ENCODE measurements around the gene GRIK4.
A peak's percentile ranks its signal among the peaks of the same experiment; 100 is the strongest.
"Not testable (repeated sequence)": the region's sequence is repeated elsewhere in the genome, so short reads cannot be mapped to it uniquely, and the experiment has no call there.

Gene GRIK4

DNA sequence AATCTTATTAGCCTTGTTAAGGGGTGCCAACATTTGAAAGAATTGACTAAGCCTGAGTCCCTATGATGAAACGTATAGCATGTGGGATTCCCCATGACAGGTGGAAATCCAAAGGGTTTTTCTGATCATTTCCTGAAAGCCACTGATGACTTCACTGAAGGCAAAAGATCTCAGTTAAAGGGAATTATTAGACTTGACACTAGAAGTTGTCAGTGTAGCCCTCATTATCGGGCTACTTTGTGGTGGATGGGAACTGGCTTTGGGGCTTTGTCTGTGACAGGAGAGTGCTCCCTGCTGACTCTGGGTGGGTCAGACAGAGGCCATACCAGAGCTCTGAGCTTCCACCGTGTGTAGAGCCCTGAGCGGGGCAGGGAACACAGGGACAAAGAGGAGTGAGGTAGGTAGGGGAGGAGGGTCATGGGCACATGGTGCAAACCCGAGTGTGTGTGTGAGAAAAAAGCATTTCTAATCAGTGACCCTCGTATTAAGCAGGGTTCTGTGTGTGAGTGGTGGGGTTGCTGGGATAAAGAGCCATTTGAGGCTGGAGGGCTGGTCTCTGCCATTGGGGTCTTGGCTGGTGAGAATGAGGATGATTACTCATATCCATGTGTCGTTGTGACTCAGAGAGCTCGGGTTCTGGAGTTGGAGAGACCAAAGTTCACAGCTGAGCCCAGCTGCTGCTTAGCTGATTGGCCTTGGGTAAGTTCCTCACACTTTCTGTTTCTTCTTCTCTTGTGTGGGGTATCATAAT lies 101.1 kb downstream of the GRIK4 start:
- DNase-seq = no peak

DNA sequence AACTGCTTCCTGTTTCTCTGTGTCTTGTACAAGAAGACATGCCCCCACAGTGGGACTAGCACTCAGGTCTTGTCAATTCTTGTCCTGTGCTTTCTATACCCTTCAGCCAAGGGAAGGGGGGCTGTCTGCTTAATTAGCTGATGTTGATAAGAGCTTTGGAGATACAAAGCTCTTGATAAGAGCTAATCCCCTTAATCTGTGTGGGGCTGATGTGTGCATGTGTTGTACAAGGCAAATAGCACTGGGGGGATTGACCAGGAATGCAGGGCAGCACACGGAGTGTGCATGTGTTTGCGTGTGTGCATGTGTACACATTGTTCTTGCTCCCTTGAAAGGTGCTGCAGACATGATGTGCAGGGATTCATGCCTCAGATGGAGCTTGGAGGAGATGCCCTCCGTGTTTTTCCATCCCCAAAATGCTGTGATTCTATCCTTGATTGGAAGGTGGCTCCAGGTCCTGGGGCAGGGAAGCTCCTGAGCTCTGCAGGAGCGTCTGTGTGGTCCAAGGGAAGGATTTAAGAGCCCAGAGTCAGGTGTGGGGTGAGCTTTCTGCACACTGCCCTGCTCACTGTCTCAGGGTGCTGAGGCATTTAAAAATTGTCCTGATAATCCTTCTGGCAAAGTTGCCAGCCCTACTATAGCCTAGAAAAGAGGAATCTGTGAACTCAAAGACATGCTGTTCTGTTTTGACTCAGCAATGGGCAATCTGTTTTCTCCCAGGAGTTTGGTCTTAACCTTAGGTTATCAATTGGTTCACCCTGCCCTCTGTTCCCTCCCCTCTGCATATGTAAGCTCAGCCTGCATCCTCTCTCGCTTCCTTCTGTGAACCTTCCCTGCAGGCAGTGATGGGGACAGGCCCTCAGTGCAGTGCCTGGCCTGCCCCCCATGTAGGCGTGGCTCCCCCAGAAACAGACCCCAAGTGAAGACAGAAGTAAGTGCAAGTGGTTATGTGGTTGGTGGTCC lies 102.0 kb downstream of the GRIK4 start:
- DNase-seq = no peak

DNA sequence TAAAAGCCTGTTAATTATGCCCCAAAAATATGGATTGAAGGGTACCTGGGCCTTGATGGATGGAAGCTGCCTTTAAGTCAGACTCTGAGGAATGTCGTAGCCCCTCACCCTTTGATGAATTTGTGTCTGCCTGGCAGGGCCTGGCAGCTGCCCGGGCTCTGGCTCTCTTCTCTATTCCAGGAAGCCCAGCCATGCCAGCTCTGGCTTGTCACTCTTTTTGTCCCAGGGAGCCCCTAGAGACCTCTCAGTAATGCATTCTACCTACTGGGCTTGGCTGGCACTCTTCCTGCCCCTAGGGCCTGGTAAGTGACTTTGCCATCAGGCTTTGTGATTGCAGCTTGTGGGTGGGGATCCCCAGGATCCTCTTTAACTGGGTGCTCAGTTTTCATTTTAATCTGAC lies 103.8 kb downstream of the GRIK4 start:
- DNase-seq = no peak

DNA sequence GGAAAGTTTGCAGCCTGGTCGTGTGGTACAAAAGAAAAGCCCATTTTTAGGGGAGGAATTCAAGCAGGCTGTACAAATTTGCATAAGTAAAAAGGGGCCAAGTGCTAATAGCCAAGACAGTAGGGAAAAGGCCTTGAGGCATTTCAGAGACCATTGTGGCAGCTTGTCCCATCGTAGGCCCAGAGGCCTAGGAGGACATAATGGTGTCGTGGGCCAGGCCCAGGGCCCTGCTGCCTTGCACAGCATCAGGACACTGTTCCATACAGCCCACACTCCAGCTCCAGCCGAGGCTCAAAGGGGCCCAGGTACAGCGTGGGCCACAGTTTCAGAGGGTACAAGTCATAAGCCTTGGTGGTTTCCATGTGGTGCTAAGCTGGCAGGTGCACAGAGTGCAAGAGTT lies 106.9 kb downstream of the GRIK4 start:
- no peak for DNase-seq

DNA sequence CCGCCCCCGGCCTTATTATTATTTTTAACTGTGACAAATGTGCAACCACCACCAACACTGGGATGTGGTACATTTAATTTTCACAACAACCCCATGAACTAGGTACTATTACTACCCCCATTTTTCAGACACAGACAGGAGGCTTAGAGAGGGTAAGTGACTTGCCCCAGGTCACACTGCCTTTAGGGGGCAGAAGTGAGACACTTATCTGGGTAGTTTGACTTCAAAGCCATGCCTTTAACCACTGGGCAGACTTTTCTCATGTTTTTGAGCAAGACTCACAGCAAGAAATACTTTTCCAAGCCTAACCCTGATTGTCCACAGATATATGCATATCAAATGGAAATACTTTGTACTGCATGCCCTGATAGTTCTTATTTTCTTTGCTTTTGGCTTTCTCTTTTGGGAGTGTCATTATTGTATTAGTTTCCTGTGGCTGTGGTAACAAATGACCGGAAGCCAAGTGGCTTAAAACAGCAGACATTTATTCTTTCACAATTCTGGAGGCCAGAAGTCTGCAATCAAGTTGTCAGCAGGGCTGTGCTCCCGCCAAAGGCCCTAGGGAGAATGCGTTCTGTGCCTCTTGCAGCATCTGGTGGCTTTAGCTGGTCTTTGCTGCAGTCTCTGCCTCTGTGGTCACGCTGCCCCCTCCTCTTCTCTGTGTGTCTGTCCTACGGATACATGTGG lies 110.8 kb downstream of the GRIK4 start:
- peak; percentile 8 for DNase-seq

DNA sequence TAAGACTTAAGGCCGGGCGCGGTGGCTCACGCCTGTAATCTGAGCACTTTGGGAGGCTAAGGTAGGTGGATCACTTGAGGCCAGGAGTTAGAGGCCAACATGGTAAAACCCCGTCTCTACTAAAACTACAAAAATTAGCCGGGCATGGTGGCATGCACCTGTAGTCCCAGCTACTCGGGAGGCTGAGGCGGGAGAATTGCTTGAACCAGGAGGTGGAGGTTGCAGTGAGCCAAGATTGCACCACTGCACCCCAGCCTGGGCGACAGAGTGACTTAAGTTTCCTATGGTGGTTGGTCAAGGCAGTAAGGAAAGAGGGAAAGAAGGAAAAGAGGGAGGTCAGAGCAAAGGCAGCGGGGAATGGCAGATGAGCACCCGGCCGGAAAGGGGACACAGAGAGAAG lies 113.4 kb downstream of the GRIK4 start:
- not testable (repeated sequence) for DNase-seq

DNA sequence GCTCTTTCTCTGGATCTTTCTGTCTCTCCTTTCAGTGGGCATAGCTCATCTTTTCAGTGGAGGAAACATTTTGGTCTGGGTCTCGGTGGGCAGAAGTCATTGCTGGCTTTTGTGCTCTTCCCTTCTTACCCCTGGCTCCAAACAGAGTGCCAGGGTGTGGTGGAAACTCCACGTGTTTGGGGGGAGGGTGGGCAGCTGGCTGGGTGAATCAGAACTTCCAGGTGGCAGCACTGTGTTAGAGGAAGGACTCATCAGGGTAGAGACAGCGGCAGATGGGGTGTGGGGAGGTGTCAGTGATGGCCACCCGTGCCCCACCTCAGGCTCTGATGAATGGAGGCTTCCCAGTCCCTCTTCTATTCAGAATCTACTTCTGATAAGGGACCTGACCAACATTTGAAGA lies 114.0 kb downstream of the GRIK4 start:
- no peak for DNase-seq

DNA sequence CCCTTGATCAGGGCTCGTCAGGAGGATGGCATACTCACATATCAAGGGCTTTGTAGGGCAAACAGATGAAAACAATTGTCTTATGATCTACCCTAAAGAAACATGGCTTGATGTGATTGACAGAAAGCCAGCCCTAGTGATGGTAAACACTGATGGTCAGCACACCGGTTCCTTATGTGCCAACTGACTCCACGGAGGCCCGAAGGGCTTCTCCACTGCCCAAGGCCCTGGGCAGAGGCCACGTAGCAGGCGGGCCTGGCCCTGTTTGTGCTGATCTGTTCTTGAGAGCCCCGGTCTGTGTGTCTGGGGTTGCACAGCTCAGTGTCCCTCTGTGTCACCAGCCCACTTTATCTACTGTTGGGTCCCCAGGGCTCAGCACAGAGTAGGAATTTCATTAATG lies 115.2 kb downstream of the GRIK4 start:
- no peak for DNase-seq

DNA sequence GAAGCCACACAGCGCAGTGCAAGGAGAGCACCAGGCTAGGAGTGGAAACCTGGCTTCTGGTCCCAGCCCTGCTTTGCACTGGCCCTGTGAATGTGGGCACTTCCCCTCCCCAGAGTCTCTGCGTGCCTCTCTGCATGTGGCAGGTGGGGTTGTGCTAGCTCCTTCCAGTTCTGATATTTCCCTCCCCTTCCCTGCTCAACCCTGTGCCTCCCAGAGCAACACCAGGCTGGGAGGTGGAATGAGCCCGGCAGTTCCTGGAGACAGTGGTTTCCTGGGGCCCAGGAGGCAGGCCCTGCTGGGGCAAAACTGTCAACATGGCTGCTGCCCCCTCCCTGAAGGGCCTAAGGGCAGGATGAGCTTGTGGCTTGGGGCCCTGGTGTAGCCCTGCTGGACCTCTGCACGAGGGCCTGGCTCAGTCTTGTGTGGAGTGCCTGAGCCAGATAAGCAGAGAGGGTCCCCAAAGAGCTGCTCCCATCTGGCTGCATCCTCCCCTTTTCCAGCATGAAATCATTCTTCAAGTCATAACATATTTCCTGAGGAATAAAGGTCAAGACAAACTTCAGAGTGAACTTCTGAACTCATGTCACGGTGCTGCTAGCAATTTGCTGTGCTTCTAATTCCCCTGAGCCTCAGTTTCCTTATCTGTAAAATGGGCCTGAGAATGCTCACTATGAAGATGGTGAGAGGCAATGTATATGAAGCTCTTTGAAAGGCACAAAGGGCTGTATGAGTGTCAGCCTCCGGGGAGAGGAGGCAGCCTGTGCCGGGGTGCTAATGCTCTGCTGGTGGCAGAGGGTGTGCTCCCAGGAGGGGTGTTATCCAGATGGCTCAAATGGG lies 116.0 kb downstream of the GRIK4 start:
- no peak for DNase-seq

DNA sequence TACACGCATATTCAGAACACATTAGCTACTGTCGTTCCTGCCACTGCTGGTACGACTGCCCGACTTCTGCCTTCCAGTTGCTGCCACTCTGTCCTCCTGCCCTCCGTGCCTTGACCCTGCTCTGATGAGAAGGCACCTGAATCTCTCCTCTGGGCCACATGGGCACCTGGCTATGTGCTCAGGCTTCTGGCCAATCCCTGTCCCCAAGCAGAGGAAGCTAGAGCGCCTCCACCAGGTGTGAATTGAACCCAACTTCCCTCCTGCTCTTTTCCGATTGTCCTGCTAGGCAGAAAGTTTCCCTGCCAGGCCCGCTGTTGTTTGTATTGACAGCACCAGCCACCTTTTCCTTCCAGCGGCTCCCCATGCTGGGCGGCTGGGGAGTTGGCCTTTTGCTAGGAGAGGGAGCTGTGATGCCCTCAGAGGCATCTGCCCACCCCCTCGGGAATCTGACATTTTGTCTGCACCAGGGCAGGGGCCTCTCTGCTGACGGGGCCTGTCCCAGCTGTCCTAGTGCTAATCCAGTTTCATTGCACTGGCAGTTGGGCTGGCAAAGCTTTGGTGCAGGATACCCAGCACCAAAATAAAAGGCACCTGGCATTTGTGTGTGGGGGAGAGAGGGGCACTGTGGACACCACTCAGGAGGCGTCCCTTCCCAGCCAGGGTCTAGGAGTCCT lies 118.0 kb downstream of the GRIK4 start:
- DNase-seq = no peak

DNA sequence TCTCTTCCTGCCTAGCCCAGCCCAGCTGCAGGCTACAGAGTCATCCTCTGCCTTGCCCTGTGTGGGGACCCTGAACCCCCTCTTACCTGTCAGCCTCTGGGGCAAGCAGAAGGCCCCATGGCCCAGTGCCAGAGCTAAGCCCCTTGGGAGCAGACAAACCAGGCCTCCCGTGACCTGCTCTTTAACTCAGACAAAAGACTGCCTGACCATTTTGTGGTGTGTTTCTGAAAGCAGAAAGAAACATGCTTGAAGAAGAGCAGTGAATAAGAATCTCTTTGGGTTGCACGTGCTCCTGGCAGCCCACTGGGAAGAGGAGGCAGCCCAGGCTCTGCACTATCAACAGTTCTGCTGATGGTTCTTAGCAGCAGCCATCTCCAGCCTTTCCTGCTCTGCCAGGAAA lies 118.6 kb downstream of the GRIK4 start:
- no peak for DNase-seq

DNA sequence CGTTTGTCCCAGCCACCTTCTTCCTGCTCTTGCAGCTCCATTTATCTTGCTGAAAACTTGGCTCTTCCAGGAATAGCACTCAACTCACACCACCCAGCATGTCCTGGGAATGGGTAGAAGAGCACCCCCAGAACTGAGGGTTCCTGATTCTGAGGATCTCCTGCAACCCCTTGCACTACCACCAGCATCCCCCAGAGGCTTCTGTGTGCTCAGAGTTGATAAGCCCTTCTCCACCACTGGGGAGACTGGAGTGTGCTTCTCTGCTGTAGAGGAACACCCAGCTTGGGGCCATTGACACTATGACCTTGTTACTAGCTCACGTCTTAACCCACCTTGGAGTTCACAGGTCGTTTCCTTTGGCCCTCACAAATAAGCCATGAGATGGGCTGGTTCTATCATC lies 121.0 kb downstream of the GRIK4 start:
- DNase-seq = peak; percentile 9

DNA sequence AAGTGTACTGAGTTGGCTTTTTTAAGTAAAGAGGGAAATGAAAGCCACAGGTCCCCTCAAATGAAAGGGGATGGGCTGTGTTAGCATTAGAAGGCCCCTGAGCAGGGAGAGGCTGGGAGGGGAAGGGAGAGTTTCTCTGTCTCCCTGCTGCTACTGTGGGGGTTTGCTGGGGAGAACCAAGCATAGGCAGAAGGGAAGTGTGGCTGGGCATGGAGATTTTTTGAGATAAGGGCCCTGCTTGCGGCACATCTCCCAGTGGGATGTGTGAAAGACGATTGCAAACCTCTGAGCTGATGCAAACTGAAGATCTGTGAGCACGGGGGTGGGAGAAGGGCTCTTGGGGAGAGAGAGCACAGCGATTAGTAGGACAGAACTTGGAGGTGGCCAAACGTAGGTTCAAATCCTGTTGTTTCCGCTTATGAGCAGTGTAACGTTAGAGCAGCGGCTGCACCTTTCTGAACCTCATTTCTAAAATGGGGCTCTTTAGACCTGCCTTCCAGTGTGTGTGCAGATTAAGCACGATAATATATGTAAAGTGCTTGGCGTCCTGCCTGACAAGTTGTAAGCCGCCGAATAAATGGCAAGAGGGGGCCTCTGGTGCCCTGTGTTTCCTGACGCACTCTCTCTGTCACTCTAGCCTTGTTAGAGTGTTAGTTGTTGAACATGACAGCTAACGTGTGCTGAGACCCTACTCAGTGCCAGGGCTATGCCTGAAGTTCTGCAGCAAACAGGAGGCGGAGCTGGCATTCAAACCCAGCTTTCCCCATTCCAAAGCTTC lies 122.3 kb downstream of the GRIK4 start:
- no peak for DNase-seq

DNA sequence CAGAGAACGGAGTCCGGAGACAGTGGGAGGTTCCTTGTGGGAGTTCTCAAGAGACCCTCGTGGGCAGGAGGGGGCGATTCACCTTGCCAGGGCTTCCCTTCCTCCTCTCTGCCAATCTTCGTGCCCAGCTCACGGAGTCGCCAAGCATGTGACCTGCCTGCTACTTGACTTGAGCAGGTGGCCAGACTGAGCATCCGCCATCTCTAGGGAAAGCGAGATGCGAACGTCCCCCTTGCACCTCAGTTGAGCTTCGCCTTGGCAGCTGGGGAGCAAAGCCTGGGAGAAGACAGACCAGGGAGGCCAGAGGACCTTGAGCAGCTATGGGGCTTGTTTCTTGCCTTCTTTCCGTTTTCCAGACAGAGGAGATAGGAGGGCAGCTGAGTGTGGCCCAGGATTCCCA lies 123.2 kb downstream of the GRIK4 start:
- DNase-seq = no peak

DNA sequence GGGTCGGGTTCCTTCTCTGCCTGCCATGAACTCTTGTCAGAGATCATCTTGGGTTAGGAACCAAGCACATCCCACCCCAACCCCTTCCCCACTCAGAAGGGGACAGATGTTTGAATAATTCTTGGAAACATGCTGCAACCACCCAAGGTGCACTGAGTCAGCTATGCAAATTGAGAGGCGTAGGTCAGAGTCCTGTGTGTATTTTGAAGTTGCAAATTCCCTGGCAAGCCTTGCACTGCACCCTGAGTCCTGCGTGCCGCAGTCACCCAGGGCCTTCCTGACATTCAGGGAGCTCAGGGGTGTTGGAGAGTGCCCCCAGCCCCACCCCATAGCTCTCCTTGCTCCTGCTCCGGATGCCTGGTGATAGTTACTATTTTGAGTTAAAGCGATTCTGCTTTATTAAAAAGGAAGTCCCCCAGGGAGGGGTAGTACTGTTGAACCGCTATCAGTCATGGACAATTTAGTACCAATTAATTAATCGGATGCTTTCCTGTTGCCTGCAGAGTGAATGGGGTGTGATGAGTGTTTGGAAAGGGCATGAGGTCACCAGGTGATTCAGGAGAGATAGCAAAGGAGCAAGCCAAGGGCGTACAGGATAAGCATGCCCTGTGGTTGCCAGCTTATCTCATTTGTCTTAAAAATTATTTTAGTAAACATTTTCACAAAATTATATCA lies 123.7 kb downstream of the GRIK4 start:
- DNase-seq = no peak

DNA sequence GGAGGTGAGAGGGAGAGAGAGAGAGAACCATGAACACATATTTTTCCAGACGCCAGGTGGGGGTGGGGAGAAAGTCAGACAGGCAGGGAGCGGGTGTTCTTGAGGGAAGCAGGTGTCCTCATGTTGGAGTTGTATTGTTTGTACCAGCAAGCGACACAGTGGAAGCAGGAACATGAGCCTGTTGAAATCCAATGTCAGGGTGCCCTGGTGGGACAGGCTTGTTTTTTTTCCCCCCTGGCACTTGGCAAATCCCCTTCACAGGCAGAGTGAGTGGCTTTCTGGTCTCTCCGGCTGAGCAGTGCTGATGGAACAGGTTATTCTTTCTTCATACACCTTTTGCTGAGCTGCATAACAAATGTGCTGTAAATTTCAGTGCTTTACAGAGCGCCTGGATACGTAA lies 125.6 kb downstream of the GRIK4 start:
- DNase-seq = no peak

DNA sequence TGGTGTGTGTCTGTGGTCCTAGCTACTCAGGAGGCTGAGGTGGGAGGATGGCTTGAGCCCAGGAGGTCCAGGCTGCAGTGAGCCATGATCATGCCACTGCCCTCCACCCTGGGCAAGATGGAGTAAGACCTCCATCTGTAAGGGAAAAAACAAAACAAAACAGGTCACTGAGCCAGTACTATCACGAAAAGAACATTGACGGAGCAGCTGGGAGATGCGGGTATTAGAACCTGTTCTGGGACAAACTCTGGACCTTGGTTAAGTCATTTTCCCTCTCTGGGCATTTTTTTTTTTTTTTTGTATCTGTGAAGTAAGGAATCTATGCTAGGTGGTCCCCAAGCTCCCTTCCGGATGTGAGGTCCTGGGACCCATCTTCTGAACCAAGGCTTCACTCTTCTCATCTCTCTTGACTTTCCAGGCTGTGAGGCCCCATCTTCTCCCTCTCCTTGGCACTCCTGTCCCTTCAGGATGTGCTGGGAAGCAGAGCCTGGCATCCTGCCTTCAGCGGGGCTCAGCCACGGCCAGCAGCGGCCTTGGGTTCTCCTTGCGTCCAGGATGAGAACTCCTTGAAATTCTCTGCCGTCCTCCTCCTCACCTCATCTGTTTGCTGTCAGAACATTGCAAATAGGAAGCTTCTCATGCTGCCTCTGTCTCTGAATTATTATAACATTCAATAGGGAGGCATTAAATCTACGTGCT lies 130.8 kb downstream of the GRIK4 start:
- DNase-seq = no peak

DNA sequence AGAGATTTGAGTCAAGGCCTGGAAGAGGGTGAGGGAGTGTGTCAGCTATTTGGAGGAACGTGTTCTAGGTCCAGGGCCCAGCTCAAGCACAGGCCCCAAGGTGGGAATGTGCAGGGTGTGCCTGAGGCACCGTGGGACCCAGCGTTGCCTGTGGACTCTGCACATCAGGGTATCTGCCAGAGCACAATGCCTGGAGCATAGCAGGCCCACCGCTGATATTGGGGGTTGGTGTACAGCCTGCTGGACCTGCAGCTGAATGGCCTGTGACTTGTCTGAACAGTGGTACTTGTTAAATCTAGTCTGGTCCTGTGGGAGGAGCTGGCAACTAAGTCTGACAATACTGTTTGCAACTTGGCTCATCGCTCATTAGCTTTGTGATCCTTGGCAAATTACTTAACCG lies 131.7 kb downstream of the GRIK4 start:
- no peak for DNase-seq

DNA sequence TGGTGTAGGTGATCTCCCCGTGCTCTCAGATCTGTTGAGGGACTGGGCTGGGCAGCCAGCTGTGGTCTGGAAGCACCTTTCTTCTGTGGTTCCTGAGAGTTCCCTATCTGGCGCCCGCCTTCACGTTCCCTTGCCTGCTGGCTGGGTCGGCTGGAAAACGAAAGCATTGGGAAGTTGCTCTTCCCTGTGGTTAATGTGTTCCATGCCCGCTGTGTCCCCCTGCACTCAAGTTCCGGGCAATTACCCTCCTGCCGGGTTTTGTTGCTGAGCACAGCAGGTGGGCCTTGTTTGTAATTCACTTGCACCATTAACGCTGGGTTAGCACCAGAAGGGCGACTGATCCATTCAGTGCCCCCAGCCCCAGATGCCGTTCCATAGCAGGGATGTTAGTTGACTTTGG lies 134.1 kb downstream of the GRIK4 start:
- DNase-seq = no peak

DNA sequence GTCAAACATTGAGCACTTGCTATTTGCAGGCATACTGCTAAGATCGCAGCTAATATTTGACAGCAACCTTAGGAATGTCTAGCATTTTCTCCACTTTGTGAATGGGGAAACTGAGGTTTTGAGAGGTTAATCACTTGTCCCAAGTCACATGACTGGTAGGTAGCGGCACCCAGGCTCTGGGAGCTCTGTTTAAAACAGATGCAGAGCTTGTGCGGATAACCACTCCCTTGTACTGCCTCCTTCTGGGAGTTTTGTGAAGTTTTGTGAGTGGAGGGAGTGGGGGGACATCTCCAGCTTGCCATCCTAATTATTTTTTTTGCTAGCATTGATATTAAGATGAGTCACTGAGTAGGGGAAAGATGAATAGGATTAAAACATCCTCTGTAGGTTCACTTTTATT lies 134.7 kb downstream of the GRIK4 start:
- DNase-seq = no peak

Measured in RPMI8226 (cell line).